Measurements from ENCODE around the gene LMAN2.

GRCh38 chr5:177293819-177294581 lies 57.5 kb downstream of the LMAN2 start:
- TF ChIP-seq, protein P1, sequence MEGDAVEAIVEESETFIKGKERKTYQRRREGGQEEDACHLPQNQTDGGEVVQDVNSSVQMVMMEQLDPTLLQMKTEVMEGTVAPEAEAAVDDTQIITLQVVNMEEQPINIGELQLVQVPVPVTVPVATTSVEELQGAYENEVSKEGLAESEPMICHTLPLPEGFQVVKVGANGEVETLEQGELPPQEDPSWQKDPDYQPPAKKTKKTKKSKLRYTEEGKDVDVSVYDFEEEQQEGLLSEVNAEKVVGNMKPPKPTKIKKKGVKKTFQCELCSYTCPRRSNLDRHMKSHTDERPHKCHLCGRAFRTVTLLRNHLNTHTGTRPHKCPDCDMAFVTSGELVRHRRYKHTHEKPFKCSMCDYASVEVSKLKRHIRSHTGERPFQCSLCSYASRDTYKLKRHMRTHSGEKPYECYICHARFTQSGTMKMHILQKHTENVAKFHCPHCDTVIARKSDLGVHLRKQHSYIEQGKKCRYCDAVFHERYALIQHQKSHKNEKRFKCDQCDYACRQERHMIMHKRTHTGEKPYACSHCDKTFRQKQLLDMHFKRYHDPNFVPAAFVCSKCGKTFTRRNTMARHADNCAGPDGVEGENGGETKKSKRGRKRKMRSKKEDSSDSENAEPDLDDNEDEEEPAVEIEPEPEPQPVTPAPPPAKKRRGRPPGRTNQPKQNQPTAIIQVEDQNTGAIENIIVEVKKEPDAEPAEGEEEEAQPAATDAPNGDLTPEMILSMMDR (IDR thresholded peaks at IDR 0.05) = no peak
- TF ChIP-seq POLR2A (IDR thresholded peaks at IDR 0.05) = no peak
